Neural progenitor cell (in vitro differentiated cells): Measurements from ENCODE around the gene ZBED4. TPM values are rescaled to one million over a fixed set of nuclear protein-coding genes. Genes with fewer than 3 reads are reported as not detected.
A peak's percentile ranks its signal among the peaks of the same experiment; 100 is the strongest.

Experiments used
- DNase-seq: peaks from one replicate; pipeline ENCODE4 v3.0.0-alpha.2; 2016; ENCODE audit warnings: low spot score
- H2AFZ ChIP-seq: fragments of 200-600 bp; sonication (generic); replicated peaks from 2 replicates; pipeline ENCODE4 v1.6.1; 2016; ENCODE audit warnings: antibody characterized with exemption
- H3F3A ChIP-seq: fragments of 200-600 bp; sonication (generic); 2 replicates; pipeline ENCODE4 v1.6.1; 2016; ENCODE audit warnings: antibody characterized with exemption, low read depth
- H3K27ac ChIP-seq: fragments of 200-600 bp; sonication (generic); 2 replicates; pipeline ENCODE4 v1.5.1; 2016; ENCODE audit warnings: mild to moderate bottlenecking
- H3K27me3 ChIP-seq: fragments of 200-600 bp; sonication (generic); 2 replicates; pipeline ENCODE4 v1.6.1; 2016; ENCODE audit warnings: mild to moderate bottlenecking, moderate library complexity
- H3K36me3 ChIP-seq: fragments of 200-600 bp; sonication (generic); 2 replicates; pipeline ENCODE4 v1.5.1; 2016
- H3K4me1 ChIP-seq: fragments of 200-600 bp; sonication (generic); 2 replicates; pipeline ENCODE4 v1.6.1; 2016; ENCODE audit warnings: mixed run types
- H3K4me2 ChIP-seq: fragments of 200-600 bp; sonication (generic); 2 replicates; pipeline ENCODE4 v1.6.1; 2016
- H3K4me3 ChIP-seq: fragments of 200-600 bp; sonication (generic); 2 replicates; pipeline ENCODE4 v1.5.1; 2016
- H3K79me2 ChIP-seq: fragments of 200-600 bp; sonication (generic); 2 replicates; pipeline ENCODE4 v1.6.1; 2016; ENCODE audit warnings: low read depth
- H3K9ac ChIP-seq: fragments of 200-600 bp; sonication (generic); 2 replicates; pipeline ENCODE4 v1.6.1; 2016
- H3K9me3 ChIP-seq: fragments of 200-600 bp; sonication (generic); 2 replicates; pipeline ENCODE4 v1.5.1; 2016; ENCODE audit warnings: low read depth
- H4K20me1 ChIP-seq: fragments of 200-600 bp; sonication (generic); 2 replicates; pipeline ENCODE4 v1.6.1; 2016; ENCODE audit warnings: low read depth
- H3K27ac Mint-ChIP-seq: 3 replicates; pipeline ENCODE4 v1.8.0; 2021; ENCODE audit warnings: mixed read lengths
- H3K27me3 Mint-ChIP-seq: 2 replicates; pipeline ENCODE4 v1.8.0; 2022; ENCODE audit warnings: low read depth, mild to moderate bottlenecking, inconsistent platforms, moderate library complexity, mixed read lengths; ENCODE audit not compliant: insufficient read depth
- H3K36me3 Mint-ChIP-seq: 3 replicates; pipeline ENCODE4 v1.8.0; 2021; ENCODE audit warnings: mixed read lengths
- H3K4me1 Mint-ChIP-seq: 3 replicates; pipeline ENCODE4 v1.8.0; 2021; ENCODE audit warnings: mixed read lengths
- H3K4me3 Mint-ChIP-seq: 3 replicates; pipeline ENCODE4 v1.8.0; 2021; ENCODE audit warnings: mild to moderate bottlenecking, moderate library complexity, mixed read lengths
- H3K9me3 Mint-ChIP-seq: 3 replicates; pipeline ENCODE4 v1.8.0; 2020; ENCODE audit warnings: mixed read lengths
- EZH2 ChIP-seq: fragments of 200-600 bp; sonication (generic); IDR thresholded peaks from 2 replicates; pipeline ENCODE4 v1.6.1; 2017; ENCODE audit warnings: antibody characterized with exemption, mild to moderate bottlenecking, moderate library complexity
- EZH2phosphoT487 ChIP-seq: fragments of 200-600 bp; sonication (generic); IDR thresholded peaks from 2 replicates; pipeline ENCODE4 v1.6.1; 2017; ENCODE audit warnings: antibody characterized with exemption
- total RNA-seq: library from RNA; depleted of rRNA; stranded (reverse); fragments of >200 nt; gene quantifications from 2 replicates; pipeline ENCODE4 v1.2.3, GENCODE V29; 2015; ENCODE audit warnings: low replicate concordance
- TF ChIP-seq, protein P1 (sequence below): fragments of 200-600 bp; sonication (generic); IDR thresholded peaks from 2 replicates; pipeline ENCODE4 v1.5.1; 2017; ENCODE audit warnings: antibody characterized with exemption, mild to moderate bottlenecking

ZBED4 gene
- total RNA-seq, 1 donor from 2014 or later: 23.1 TPM

DNA sequence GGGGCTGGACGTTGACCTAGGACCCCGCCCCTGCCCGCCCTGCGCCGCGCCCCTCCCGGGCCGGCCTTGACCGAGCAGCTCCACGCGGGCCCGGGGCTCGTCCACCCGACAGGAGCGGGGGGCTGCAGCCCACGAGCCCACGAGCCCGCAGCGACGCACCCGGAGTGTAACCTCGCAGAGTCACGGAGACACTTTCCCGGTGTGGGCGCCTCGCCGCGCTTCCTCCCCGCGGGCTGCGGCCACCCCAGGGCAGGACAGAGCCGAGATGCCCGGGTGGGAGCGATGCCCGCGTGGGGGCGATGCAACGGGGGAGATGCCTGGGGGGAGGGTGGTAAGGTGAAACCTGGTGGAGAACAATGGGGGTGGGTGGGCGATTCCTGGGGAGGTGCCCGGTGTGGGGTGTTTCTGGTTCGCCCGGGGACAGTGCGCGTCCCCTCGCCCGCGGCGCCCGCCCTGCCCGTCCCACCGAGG, 4.9 kb upstream of the ZBED4 start:
- DNase-seq: no peak
- Mint-ChIP-seq H3K9me3 (peaks cover 2% of the 10 kb centered on the region), H3K4me3 (no peak overlapping the region)

DNA sequence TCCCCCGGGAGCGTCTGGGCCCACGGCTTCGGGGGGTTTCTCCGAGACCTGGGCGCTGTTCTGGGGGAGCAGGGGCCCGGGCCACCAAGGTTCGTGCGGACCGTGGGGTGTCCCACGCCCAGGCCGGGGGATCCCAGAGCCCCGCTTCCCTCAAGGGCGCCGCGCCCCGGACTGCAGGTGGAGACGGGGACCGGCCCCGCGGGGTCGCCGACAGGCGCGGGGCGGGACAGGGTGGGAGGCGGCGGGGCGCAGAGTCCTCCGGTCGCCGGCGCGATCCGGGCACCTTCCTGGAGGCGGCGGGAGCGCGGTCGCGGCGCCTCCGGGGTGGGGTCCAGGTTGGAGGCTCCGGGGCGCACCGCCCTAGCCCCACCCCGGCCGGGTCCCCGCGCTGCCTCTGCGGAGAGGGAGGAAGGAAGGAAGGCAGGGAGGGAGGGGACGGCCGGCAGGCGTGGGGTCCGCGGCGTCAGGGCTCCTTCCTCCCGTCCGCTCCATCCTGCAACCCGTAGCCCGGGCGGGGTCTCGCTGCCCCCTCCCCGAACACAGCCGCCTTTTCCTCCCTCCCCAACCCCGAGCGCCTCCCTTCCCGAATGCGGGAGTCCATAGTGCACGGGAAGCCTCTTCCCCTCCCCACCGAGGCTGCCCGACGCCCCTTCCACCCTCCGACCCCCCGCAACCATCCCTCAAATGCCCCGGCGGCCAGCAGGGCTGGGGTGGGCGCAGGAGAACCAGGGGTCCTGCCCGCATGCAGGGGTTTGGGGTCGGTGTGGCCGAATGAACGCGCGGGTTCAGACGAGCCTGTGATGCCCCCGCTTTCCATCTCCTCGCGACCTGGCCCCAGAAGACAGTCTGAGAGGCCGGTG, 4.3 kb upstream of the ZBED4 start:
- TF ChIP-seq, protein P1, sequence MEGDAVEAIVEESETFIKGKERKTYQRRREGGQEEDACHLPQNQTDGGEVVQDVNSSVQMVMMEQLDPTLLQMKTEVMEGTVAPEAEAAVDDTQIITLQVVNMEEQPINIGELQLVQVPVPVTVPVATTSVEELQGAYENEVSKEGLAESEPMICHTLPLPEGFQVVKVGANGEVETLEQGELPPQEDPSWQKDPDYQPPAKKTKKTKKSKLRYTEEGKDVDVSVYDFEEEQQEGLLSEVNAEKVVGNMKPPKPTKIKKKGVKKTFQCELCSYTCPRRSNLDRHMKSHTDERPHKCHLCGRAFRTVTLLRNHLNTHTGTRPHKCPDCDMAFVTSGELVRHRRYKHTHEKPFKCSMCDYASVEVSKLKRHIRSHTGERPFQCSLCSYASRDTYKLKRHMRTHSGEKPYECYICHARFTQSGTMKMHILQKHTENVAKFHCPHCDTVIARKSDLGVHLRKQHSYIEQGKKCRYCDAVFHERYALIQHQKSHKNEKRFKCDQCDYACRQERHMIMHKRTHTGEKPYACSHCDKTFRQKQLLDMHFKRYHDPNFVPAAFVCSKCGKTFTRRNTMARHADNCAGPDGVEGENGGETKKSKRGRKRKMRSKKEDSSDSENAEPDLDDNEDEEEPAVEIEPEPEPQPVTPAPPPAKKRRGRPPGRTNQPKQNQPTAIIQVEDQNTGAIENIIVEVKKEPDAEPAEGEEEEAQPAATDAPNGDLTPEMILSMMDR: no peak
- peak; percentile 96 for TF ChIP-seq EZH2
- TF ChIP-seq EZH2phosphoT487: peak; percentile 87
- peaks cover 3% of the 10 kb centered on the region for H3F3A ChIP-seq
- peak overlapping the region; percentile 44 for H3K4me3 ChIP-seq
- Mint-ChIP-seq H3K27ac (no peak overlapping the region), H3K9me3 (peaks cover 2% of the 10 kb centered on the region), H3K36me3 (no peaks in the 10 kb centered on the region), H3K4me1 (peaks cover under 1% of the 10 kb centered on the region), H3K27me3 (peaks cover 62% of the 10 kb centered on the region), H3K4me3 (peak overlapping the region; percentile 59)
- peaks cover 18% of the 10 kb centered on the region for H3K4me1 ChIP-seq
- H3K36me3 ChIP-seq: no peaks in the 10 kb centered on the region
- H4K20me1 ChIP-seq: peaks cover 24% of the 10 kb centered on the region
- no peak overlapping the region for H3K9ac ChIP-seq
- H3K27ac ChIP-seq: no peak overlapping the region
- no peaks in the 10 kb centered on the region for H3K9me3 ChIP-seq
- peak overlapping the region; percentile 77 for H3K4me2 ChIP-seq
- peak overlapping the region; percentile 76 for H2AFZ ChIP-seq
- DNase-seq: no peak
- peaks cover 88% of the 10 kb centered on the region for H3K27me3 ChIP-seq
- H3K79me2 ChIP-seq: peaks cover 3% of the 10 kb centered on the region

More for the DNA sequence above, 4.9 kb upstream of the ZBED4 start:
- Histone ChIP-seq H3F3A (no peaks in the 10 kb centered on the region), H3K4me3 (peak overlapping the region; percentile 44), H3K4me1 (peaks cover 18% of the 10 kb centered on the region), H3K4me2 (peak overlapping the region; percentile 77), H3K79me2 (no peaks in the 10 kb centered on the region), H2AFZ (no peak overlapping the region), H3K27ac (no peak overlapping the region), H3K9ac (no peak overlapping the region), H4K20me1 (peaks cover 21% of the 10 kb centered on the region), H3K27me3 (peaks cover 94% of the 10 kb centered on the region), H3K36me3 (no peaks in the 10 kb centered on the region), H3K9me3 (no peaks in the 10 kb centered on the region)
- peak; percentile 88 for TF ChIP-seq EZH2phosphoT487
- TF ChIP-seq, protein P1: no peak
- peak; percentile 90 for TF ChIP-seq EZH2
- Mint-ChIP-seq H3K27ac (no peak overlapping the region), H3K27me3 (peaks cover 61% of the 10 kb centered on the region), H3K36me3 (no peaks in the 10 kb centered on the region), H3K4me1 (no peaks in the 10 kb centered on the region)

DNA sequence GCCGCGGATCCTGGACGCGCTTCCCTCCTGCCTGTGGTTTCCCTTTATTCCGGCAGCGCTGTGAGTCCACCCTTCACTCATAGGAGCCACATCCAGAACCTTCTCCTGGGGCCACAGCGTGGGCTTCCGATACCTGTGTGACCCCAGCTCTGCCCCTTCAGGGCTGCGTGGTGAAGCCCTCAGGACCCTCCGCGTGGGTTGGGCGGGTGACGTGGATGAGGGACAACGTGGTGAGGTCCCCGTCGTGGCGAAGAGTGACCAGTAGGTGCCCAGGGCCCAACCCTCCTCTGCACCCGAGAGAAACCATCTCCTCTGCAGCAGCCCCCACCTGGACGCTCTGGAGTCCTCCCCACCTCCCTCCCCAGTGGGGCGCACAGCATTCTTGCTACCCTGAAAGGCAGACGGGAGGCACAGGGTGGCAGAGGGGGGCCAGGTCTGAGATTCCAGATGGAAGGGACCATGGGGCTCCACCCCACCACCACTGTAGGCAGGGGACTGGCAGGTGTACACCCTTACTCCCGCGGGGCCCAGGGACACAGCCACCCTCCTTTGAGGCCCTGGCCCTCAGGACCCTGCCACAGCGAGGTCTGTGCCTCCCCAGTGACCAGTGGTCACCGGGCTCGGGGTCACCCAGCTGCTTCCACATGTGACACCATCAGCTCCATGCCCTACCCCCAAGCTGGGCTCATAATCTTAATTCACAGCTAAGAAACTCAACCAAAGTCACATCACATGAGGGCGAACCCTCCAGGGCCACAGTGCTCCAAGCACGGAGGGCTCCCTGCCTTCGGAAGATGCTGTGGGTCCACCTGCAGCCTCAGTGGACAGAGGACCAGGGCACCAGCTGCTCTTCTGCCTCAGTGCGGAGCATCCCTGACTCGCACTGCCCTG, 3.4 kb upstream of the ZBED4 start:
- Histone ChIP-seq H3K79me2 (peaks cover 12% of the 10 kb centered on the region), H4K20me1 (peaks cover 32% of the 10 kb centered on the region), H3K4me2 (peak overlapping the region; percentile 77), H2AFZ (peak overlapping the region; percentile 76), H3K27ac (no peak overlapping the region), H3F3A (peaks cover 11% of the 10 kb centered on the region), H3K4me1 (peaks cover 24% of the 10 kb centered on the region), H3K36me3 (no peaks in the 10 kb centered on the region), H3K27me3 (peaks cover 79% of the 10 kb centered on the region), H3K9ac (no peak overlapping the region), H3K9me3 (no peaks in the 10 kb centered on the region), H3K4me3 (peak overlapping the region; percentile 44)
- Mint-ChIP-seq H3K27me3 (peaks cover 61% of the 10 kb centered on the region), H3K9me3 (peaks cover 2% of the 10 kb centered on the region), H3K4me3 (peak overlapping the region; percentile 59), H3K27ac (no peak overlapping the region), H3K36me3 (no peaks in the 10 kb centered on the region), H3K4me1 (peaks cover 9% of the 10 kb centered on the region)
- DNase-seq: no peak
- TF ChIP-seq, protein P1: no peak
- TF ChIP-seq EZH2 (no peak), EZH2phosphoT487 (no peak)
